ENCODE results near the gene OR1F1. TPM values are rescaled to one million over a fixed set of nuclear protein-coding genes. Genes with fewer than 3 reads are reported as not detected.
A peak's percentile ranks its signal among the peaks of the same experiment; 100 is the strongest.
"Not testable (repeated sequence)": the region's sequence is repeated elsewhere in the genome, so short reads cannot be mapped to it uniquely, and the experiment has no call there.

OR1F1 gene
- total RNA-seq, 1 donor from 2014 or later = not detected

GRCh38 chr16:3150346-3151218 is 37.4 kb upstream of the OR1F1 start:
- peak; percentile 89 to 95 for DNase-seq (ENCODE audit: low read depth in 2 of 2)

- no peak for DNase-seq (ENCODE audit: low read depth in 2 of 2)
Observed at GRCh38 chr16:3152027-3152276, 36.1 kb upstream of the OR1F1 start.

GRCh38 chr16:3152277-3152990 is 35.6 kb upstream of the OR1F1 start:
- DNase-seq (ENCODE audit: low read depth in 2 of 2) = peak; percentile 80 to 89

GRCh38 chr16:3152991-3153368 is 35.0 kb upstream of the OR1F1 start:
- no peak for DNase-seq (ENCODE audit: low read depth in 2 of 2)

GRCh38 chr16:3155181-3155580 is 32.8 kb upstream of the OR1F1 start:
- no peak for DNase-seq (ENCODE audit: low read depth in 2 of 2)

GRCh38 chr16:3155972-3156371 is 32.0 kb upstream of the OR1F1 start:
- no peak for DNase-seq (ENCODE audit: low read depth in 2 of 2)

GRCh38 chr16:3157229-3158025 is 30.6 kb upstream of the OR1F1 start:
- DNase-seq (ENCODE audit: low read depth in 2 of 2) = peak; percentile 47 to 81

GRCh38 chr16:3158026-3158509 is 29.9 kb upstream of the OR1F1 start:
- DNase-seq (ENCODE audit: low read depth in 2 of 2) = no peak

GRCh38 chr16:3158510-3159314 is 29.3 kb upstream of the OR1F1 start:
- DNase-seq (ENCODE audit: low read depth in 2 of 2) = peak; percentile 45 to 74

GRCh38 chr16:3161235-3162018 is 26.6 kb upstream of the OR1F1 start:
- DNase-seq (ENCODE audit: low read depth in 2 of 2) = no peak

- no peak for DNase-seq (ENCODE audit: low read depth in 2 of 2)
Observed at GRCh38 chr16:3164121-3164991, 23.6 kb upstream of the OR1F1 start.

- no peak for DNase-seq (ENCODE audit: low read depth in 2 of 2)
Observed at GRCh38 chr16:3165111-3165822, 22.7 kb upstream of the OR1F1 start.

- DNase-seq (ENCODE audit: low read depth in 2 of 2) = no peak
Observed at GRCh38 chr16:3166505-3166886, 21.5 kb upstream of the OR1F1 start.

GRCh38 chr16:3168729-3169128 is 19.3 kb upstream of the OR1F1 start:
- DNase-seq (ENCODE audit: low read depth in 2 of 2) = not testable (repeated sequence)

GRCh38 chr16:3170440-3171180 is 17.4 kb upstream of the OR1F1 start:
- no peak for DNase-seq (ENCODE audit: low read depth in 2 of 2)

GRCh38 chr16:3171181-3171854 is 16.7 kb upstream of the OR1F1 start:
- DNase-seq (ENCODE audit: low read depth in 2 of 2) = no peak

- no peak for DNase-seq (ENCODE audit: low read depth in 2 of 2)
Observed at GRCh38 chr16:3171855-3172593, 16.0 kb upstream of the OR1F1 start.

Data from dermis microvascular lymphatic vessel endothelial cell (primary cell).